Measurements from ENCODE around the gene SEMA6A.

The SEMA6A gene

DNA sequence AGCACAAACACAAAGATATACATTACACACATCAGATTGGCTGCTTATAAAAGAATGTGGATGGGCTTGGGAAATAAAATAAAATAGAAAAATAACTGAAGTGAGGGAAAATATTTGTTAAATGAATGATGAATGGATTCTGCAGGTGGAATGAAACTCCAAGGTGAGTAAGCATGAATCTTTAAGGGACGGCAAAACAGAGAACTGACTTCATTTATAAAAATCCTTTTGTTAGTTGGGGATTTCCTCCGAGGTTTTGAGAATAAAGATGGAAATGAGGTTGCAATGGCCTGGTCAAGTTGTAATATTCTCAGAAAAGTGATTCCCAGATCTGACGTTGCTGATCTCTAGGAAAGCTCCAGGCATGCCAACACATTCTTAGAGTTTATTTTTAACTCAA, 20.9 kb upstream of the SEMA6A start:
- TF ChIP-seq, protein P1, sequence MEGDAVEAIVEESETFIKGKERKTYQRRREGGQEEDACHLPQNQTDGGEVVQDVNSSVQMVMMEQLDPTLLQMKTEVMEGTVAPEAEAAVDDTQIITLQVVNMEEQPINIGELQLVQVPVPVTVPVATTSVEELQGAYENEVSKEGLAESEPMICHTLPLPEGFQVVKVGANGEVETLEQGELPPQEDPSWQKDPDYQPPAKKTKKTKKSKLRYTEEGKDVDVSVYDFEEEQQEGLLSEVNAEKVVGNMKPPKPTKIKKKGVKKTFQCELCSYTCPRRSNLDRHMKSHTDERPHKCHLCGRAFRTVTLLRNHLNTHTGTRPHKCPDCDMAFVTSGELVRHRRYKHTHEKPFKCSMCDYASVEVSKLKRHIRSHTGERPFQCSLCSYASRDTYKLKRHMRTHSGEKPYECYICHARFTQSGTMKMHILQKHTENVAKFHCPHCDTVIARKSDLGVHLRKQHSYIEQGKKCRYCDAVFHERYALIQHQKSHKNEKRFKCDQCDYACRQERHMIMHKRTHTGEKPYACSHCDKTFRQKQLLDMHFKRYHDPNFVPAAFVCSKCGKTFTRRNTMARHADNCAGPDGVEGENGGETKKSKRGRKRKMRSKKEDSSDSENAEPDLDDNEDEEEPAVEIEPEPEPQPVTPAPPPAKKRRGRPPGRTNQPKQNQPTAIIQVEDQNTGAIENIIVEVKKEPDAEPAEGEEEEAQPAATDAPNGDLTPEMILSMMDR (IDR thresholded peaks at IDR 0.05; ENCODE audit: control insufficient read depth, insufficient read depth, low read depth, low read length, missing control alignments) = no peak
- no peak for DNase-seq (ENCODE audit: low read depth)
- no peak overlapping the region for H3K4me3 ChIP-seq (ENCODE audit: control insufficient read depth, low read depth, low read length)

DNA sequence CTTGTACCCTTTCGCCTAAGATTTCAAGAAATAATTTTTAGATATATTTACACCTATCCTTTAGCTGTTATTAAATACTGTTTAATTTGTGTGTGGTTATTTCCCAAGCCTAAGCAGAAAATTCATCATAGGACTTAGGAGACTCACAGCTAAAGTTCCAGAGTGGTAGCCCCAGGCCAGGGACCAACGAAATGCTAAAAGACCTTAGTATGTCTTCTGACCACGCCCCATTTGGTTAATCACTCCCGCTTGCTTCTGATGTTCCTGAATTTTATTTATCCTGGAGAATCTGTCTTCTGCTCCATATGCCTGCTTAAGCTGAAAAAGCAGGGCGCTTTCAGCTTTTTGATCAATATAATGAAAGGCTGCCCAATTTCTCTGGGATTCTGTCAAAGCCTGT, 18.7 kb upstream of the SEMA6A start:
- TF ChIP-seq, protein P1 (IDR thresholded peaks at IDR 0.05; ENCODE audit: control insufficient read depth, insufficient read depth, low read depth, low read length, missing control alignments) = no peak
- no peak for DNase-seq (ENCODE audit: low read depth)
- no peak overlapping the region for H3K4me3 ChIP-seq (ENCODE audit: control insufficient read depth, low read depth, low read length)

DNA sequence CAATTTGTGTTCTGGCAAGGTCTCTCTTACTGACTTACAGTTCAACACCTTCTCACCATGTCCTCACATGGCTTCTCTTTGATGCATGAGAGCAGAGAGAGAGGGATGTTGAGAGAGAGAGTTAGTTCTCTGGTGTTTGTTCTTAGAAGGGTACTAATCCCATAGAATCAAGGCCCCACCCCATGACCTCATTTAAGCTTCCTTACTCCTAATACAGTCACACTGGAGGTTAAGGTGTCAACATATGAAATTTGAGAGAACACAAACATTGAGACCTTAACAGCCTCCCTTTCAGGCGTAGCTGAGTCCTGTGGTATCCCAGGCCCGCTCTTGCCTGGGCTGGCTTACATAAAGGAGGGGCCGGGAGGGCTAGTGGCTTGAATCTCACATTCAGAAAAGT, 10.6 kb upstream of the SEMA6A start:
- no peak for DNase-seq (ENCODE audit: low read depth)
- H3K4me3 ChIP-seq (ENCODE audit: control insufficient read depth, low read depth, low read length) = no peak overlapping the region
- TF ChIP-seq, protein P1 (IDR thresholded peaks at IDR 0.05; ENCODE audit: control insufficient read depth, insufficient read depth, low read depth, low read length, missing control alignments) = no peak

DNA sequence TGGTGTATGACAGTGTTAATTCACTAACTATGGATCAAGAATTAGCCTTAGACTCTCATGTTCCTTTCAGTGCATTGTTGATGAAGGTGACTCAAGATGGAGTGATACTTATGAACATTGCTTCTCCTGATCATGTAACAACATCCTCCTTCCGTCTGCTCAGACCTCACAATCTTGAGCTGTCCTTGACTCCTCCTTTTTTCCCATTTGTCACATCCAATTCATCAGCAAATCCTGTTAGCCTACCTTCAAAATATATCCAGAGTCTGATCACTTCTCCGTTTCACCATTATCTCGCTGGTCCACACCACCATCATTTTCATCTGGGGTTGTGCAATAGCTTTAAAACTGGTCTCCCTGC, 9.2 kb upstream of the SEMA6A start:
- TF ChIP-seq, protein P1 (IDR thresholded peaks at IDR 0.05; ENCODE audit: control insufficient read depth, insufficient read depth, low read depth, low read length, missing control alignments) = no peak
- no peak for DNase-seq (ENCODE audit: low read depth)
- H3K4me3 ChIP-seq (ENCODE audit: control insufficient read depth, low read depth, low read length) = no peak overlapping the region

DNA sequence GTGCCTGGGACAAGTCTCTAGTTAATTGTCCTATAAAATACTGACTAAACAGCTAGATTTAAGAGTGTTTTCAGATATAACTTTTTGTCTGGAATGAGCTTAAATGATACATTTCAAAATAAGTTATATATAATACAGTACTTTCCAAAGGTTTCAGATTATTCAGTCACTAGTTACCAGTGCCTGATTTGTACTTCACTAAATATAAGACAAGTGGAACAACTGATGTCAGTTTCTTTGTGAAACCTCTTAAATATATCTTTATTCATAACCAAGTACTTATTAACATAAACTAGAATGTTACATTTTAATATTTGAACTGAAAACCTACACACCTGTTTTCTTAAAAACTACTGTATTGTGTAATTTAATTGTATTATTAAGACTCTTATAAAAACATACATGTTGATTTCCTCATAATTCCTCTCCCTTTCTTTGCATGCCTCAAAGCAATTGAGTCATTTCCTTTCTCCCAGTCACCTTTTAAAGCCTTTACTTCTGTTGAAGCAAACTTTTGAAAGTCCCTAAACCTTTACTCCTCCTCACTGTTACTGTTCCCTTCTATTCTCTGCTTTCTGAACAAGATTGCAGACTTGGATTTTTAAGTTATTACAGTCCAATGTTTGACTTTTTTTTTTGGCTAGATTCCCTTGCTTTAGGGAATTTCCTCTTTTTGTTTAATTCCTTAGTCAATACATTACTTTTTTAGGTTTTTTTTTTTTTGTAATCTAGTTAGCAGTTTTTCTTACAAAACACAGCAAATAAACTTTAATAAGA, 8.7 kb upstream of the SEMA6A start:
- TF ChIP-seq, protein P1 (IDR thresholded peaks at IDR 0.05; ENCODE audit: control insufficient read depth, insufficient read depth, low read depth, low read length, missing control alignments) = no peak
- H3K4me3 ChIP-seq (ENCODE audit: control insufficient read depth, low read depth, low read length) = no peak overlapping the region
- no peak for DNase-seq (ENCODE audit: low read depth)

DNA sequence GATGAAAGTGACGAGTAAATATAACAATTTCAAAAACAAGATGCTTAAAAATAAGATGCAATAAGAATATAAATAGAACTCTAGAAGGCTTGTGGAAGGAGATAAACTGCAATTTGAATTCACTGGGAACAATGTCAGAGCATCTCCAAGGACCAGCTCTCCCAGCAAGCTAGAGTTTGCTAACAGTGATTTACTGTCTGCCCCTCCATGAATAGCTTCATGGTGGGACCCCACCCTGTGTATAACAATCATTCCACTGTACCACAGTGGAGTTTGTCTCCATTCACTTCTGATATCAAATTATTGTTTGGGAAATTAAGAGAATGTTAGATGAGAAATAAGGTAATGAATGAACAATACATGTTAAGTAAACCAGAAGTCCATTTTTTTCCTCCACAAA, 7.3 kb upstream of the SEMA6A start:
- TF ChIP-seq, protein P1 (IDR thresholded peaks at IDR 0.05; ENCODE audit: control insufficient read depth, insufficient read depth, low read depth, low read length, missing control alignments) = no peak
- DNase-seq (ENCODE audit: low read depth) = no peak
- H3K4me3 ChIP-seq (ENCODE audit: control insufficient read depth, low read depth, low read length) = no peak overlapping the region

Measured in AG09309 (cell line).